ENCODE data around the gene CHID1. TPM values are rescaled to one million over a fixed set of nuclear protein-coding genes. Genes with fewer than 3 reads are reported as not detected.

CHID1 gene
- total and polyA plus RNA-seq, 7 experiments from 2014 or later: 30.8 to 61.0 (median 55.3) TPM

DNA sequence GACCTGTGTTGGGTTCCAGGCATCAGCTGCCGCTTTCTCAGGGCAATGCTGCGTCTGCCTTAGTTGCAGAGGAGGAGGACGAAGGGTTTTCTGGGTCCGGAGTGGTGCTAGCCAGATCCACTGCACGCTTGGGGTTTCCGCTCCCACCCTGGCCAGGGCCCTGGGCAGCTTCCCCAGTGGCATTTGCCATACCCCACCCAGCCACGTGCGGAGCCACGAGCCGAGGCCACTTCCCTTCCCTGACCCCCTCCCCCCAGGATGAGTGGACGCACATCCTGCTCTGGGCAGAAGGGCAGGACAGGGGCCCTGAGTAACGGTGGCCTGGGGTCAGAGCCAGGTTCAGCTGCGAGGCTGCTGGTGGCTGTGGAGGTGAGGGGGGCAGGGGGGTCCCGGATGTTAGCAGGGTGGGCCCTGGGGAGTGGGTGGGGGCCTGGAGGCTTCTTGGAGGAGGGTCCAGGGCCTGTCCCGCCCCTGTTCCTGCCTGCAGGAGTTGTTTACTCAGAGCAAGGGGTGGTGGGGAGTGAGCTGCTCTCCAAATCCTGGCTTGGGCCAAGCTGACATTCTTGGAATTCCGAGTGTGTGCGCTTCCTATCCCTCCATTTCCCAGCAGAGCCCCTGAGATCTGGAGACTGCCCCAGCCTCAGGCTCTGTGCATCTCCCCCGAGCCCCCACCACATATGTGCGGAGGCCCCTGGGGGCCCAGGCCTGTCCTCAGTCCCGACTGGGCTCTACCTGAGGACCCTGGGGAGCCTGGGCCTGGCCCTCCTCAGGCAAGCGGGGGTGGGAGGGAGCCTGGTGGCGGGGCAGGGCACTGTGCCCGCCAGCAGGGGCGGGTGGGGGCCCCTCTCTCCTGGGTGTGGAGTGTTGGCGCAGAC is 66.6 kb downstream of the CHID1 start:
- Mint-ChIP-seq H3K4me3 (peak overlapping the region; percentile 69 to 89 (median 78)), H3K27me3 (peaks cover 0 to 8% (median 0%) of the 10 kb centered on the region in 5 donors), H3K9me3 (no peaks in the 10 kb centered on the region), H3K27ac (peak overlapping the region in 5 of 9 donors; percentile 28 to 70 (median 46)), H3K36me3 (no peaks in the 10 kb centered on the region), H3K4me1 (peaks cover 5 to 36% (median 22%) of the 10 kb centered on the region in 7 donors)
- H3K4me3 ChIP-seq (ENCODE audit: low read length): no peak overlapping the region
- ATAC-seq (peak; percentile 16), DNase-seq (no peak)
- intact Hi-C loops (cut with micrococcal nuclease): loop anchor here (2.0 to 10.0 kb wide), 3 partner anchors 17 to 541 kb away; partner anchors contain the start of genes AP2A2 (in 1 of the 2), BRSK2 (in 1 of the 2) and CRACR2B (in 1 of the 2)
- peaks cover 0 to 6% of the 10 kb centered on the region in 2 donors for H3K27me3 ChIP-seq (ENCODE audit: control insufficient read depth in 2 of 2, insufficient read depth in 2 of 2, low read length in 2 of 2)
- CTCF ChIA-PET: interaction anchor here (0.6 to 1.2 kb wide), 2 partner anchors 123 to 207 kb away, joined by 3 read pairs; no protein-coding TSS in a partner anchor
- H3K9me3 ChIP-seq (ENCODE audit: control insufficient read depth in 2 of 3, low read length in 3 of 3): no peaks in the 10 kb centered on the region
- peaks cover 24 to 26% of the 10 kb centered on the region in 2 donors for H3K4me1 ChIP-seq (ENCODE audit: control insufficient read depth in 2 of 2, insufficient read depth in 2 of 2, low read length in 2 of 2)
- POLR2A ChIA-PET: interaction anchor here (1.1 to 5.2 kb wide), 6 partner anchors 11 to 67 kb away, joined by 3 to 36 read pairs (median 10); partner anchors contain the start of genes CD151, CRACR2B, PNPLA2 and RPLP2
- no peak overlapping the region for H3K27ac ChIP-seq (ENCODE audit: low read depth, low read length)
- H3K36me3 ChIP-seq (ENCODE audit: control insufficient read depth in 2 of 3, insufficient read depth in 3 of 3, low read length in 3 of 3): peaks cover 0 to 17% (median 0%) of the 10 kb centered on the region in 3 experiments

DNA sequence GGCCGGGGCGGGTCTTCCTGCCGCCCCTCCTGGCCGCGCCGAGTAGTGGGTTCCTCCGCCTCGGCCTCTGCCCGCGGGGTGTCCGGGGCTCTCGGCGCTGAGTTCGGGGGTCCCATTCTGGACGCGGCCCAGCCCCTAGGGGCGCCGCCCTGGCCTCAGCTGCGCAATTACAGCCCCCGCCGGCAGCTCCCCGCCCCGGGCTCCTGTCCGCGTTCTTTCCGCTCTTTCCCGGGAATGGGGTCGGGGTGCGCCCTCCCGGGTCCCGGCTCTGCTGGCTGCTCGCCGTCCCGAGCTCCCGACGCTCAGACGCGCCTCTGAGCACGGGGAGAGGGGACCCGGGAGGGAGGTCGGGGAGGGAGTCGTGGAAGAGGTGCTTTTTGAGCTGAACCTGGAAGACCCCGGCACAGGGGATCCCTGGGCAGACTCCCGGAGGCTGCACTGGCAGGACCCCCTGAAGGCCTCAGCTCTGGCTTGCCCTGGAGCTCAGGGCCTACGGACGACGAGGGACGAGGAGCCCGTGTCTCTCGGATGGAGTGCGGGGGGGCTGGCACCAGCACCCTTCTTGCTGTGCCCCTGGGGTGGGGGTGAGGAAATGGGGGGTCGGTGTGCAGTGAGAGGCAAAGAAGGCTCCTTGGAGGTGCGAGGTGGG is 67.4 kb downstream of the CHID1 start:
- H3K4me3 Mint-ChIP-seq: peak overlapping the region; percentile 69 to 89 (median 78)
- H3K27me3 Mint-ChIP-seq: peaks cover 0 to 2% (median 0%) of the 10 kb centered on the region in 5 donors
- no peak for DNase-seq
- H3K4me3 ChIP-seq (ENCODE audit: low read length): peak overlapping the region; percentile 83
- no peaks in the 10 kb centered on the region for H3K9me3 Mint-ChIP-seq
- H3K36me3 ChIP-seq (ENCODE audit: control insufficient read depth in 2 of 3, insufficient read depth in 3 of 3, low read length in 3 of 3): peaks cover 0 to 25% (median 0%) of the 10 kb centered on the region in 3 experiments
- CTCF ChIA-PET: no interaction called here
- POLR2A ChIA-PET: interaction anchor here (0.6 to 5.2 kb wide), 8 partner anchors 10 to 144 kb away, joined by 3 to 36 read pairs (median 8); partner anchors contain the start of genes CD151, CRACR2B, PIDD1 and PNPLA2
- peak overlapping the region; percentile 89 for H3K27ac ChIP-seq (ENCODE audit: low read depth, low read length)
- peaks cover 5 to 36% (median 18%) of the 10 kb centered on the region in 7 donors for H3K4me1 Mint-ChIP-seq
- intact Hi-C loops (cut with micrococcal nuclease): loop anchor here (2.0 to 10.0 kb wide), 3 partner anchors 16 to 542 kb away; partner anchors contain the start of genes AP2A2 (in 1 of the 2), BRSK2 (in 1 of the 2) and CRACR2B (in 1 of the 2)
- no peaks in the 10 kb centered on the region for H3K9me3 ChIP-seq (ENCODE audit: control insufficient read depth in 2 of 3, low read length in 3 of 3)
- peaks cover 0 to 4% (median 0%) of the 10 kb centered on the region in 5 donors for H3K36me3 Mint-ChIP-seq
- peaks cover 16 to 21% of the 10 kb centered on the region in 2 donors for H3K4me1 ChIP-seq (ENCODE audit: control insufficient read depth in 2 of 2, insufficient read depth in 2 of 2, low read length in 2 of 2)
- ATAC-seq: no peak
- peak overlapping the region in 4 of 9 donors; percentile 28 to 70 (median 54) for H3K27ac Mint-ChIP-seq
- H3K27me3 ChIP-seq (ENCODE audit: control insufficient read depth in 2 of 2, insufficient read depth in 2 of 2, low read length in 2 of 2): no peaks in the 10 kb centered on the region

DNA sequence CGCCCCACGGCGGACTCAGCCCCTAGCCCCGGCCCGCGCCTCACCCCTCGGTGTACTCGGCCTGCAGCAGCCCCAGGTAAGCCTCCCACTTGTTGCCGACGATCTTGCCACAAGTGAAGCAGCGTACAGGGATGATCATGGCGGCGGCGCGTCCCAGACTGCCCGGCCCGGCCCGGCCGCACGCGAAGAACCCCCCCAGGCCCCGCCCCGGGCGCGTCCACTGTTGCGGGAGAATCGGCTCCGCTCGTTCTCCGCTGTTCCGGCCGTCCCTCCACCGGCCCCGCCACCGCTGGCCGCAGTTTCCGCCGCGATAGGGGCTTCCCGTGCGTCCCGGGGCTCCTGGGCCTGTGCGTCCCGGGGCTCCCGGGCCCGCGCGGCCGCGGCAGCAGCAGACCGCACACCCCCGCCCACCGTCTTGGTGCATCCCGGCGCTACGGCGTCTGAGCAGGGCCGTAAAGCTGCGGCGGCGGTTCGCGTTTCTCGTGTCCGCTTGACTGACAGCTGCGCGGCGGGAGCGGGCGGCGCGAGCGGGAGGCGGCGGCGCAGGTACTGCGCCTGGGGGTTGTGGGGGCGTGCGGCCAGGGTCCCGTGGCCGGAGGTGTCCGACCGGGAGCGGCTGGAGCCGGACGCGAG is 68.1 kb downstream of the CHID1 start, which contains the start of the genes POLR2L and TSPAN4:
POLR2L (minus strand) TSS at position 160 of the 633 bp plus-strand sequence; CDS start at position 139, 21 bp downstream.
TSPAN4 (plus strand) TSS at position 483 of the 633 bp plus-strand sequence. CDS start 7,453 bp downstream, outside the sequence.
- Histone ChIP-seq H3K4me3 (ENCODE audit: low read length) (peak within 1 kb of the TSS; percentile 83), H3K27ac (ENCODE audit: low read depth, low read length) (peak within 1 kb of the TSS; percentile 89), H3K27me3 (ENCODE audit: control insufficient read depth in 2 of 2, insufficient read depth in 2 of 2, low read length in 2 of 2) (no peaks in the 10 kb centered on the region), H3K36me3 (ENCODE audit: control insufficient read depth in 2 of 3, insufficient read depth in 3 of 3, low read length in 3 of 3) (peaks cover 0 to 31% (median 0%) of the 10 kb centered on the region in 3 experiments), H3K9me3 (ENCODE audit: control insufficient read depth in 2 of 3, low read length in 3 of 3) (no peaks in the 10 kb centered on the region), H3K4me1 (ENCODE audit: control insufficient read depth in 2 of 2, insufficient read depth in 2 of 2, low read length in 2 of 2) (peaks cover 16 to 21% of the 10 kb centered on the region in 2 donors)
- Mint-ChIP-seq H3K36me3 (peaks cover 0 to 4% (median 0%) of the 10 kb centered on the region in 5 donors), H3K27ac (peak within 1 kb of the TSS; percentile 28 to 89 (median 70)), H3K4me3 (peak within 1 kb of the TSS; percentile 74 to 89 (median 86)), H3K4me1 (peaks cover 5 to 36% (median 18%) of the 10 kb centered on the region in 7 donors), H3K27me3 (peaks cover 0 to 2% (median 0%) of the 10 kb centered on the region in 5 donors), H3K9me3 (no peaks in the 10 kb centered on the region)
- CTCF ChIA-PET: no interaction called here
- intact Hi-C loops (cut with micrococcal nuclease): loop anchor here (1.0 to 10.0 kb wide), 8 partner anchors 10 to 542 kb away; partner anchors contain the start of genes AP2A2 (in 2 of the 2), BRSK2 (in 1 of the 2), CD151 (in 1 of the 2) and CRACR2B (in 1 of the 2)
- peak; percentile 86 for ATAC-seq
- peak; percentile 76 to 97 (median 81) for DNase-seq
- POLR2A ChIA-PET: interaction anchor here (0.6 to 5.2 kb wide), 8 partner anchors 9 to 145 kb away, joined by 3 to 36 read pairs (median 8); partner anchors contain the start of genes CD151, CRACR2B, PIDD1 and PNPLA2

DNA sequence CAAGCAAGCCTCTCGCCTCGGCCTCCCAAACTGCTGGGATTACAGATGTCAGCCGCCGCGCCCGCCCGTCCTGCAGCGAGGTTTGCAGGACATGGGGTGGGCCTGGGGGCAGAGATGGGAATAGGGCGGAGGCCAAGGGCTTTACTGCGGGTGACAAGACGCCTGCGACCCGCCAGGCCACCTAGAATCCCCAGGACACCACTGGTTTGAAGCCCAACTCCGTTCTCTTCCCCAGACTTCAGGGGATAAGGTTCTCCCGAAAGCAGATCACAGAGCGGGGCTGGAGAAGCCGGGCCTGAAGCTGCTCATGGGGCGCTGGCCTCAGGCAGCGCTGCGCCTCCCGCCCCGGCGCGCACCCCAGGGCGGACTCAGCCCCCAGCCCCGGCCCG is 68.6 kb downstream of the CHID1 start:
- intact Hi-C loops (cut with micrococcal nuclease): loop anchor here (1.0 to 10.0 kb wide), 8 partner anchors 10 to 543 kb away; partner anchors contain the start of genes AP2A2 (in 2 of the 2), BRSK2 (in 1 of the 2), CD151 (in 1 of the 2) and CRACR2B (in 1 of the 2)
- CTCF ChIA-PET: no interaction called here
- H3K9me3 ChIP-seq (ENCODE audit: control insufficient read depth in 2 of 3, low read length in 3 of 3): no peaks in the 10 kb centered on the region
- peaks cover 0 to 36% (median 0%) of the 10 kb centered on the region in 3 experiments for H3K36me3 ChIP-seq (ENCODE audit: control insufficient read depth in 2 of 3, insufficient read depth in 3 of 3, low read length in 3 of 3)
- peaks cover 16 to 21% of the 10 kb centered on the region in 2 donors for H3K4me1 ChIP-seq (ENCODE audit: control insufficient read depth in 2 of 2, insufficient read depth in 2 of 2, low read length in 2 of 2)
- H3K4me3 ChIP-seq (ENCODE audit: low read length): peak overlapping the region; percentile 83
- Mint-ChIP-seq H3K4me1 (peaks cover 5 to 36% (median 19%) of the 10 kb centered on the region in 7 donors), H3K9me3 (no peaks in the 10 kb centered on the region), H3K4me3 (peak overlapping the region; percentile 74 to 88 (median 86)), H3K36me3 (peaks cover 0 to 4% (median 0%) of the 10 kb centered on the region in 5 donors), H3K27ac (peak overlapping the region; percentile 28 to 89 (median 63)), H3K27me3 (peaks cover 0 to 2% (median 0%) of the 10 kb centered on the region in 5 donors)
- ATAC-seq (peak; percentile 35), DNase-seq (no peak)
- H3K27me3 ChIP-seq (ENCODE audit: control insufficient read depth in 2 of 2, insufficient read depth in 2 of 2, low read length in 2 of 2): no peaks in the 10 kb centered on the region
- peak overlapping the region; percentile 89 for H3K27ac ChIP-seq (ENCODE audit: low read depth, low read length)
- POLR2A ChIA-PET: interaction anchor here (1.5 to 5.2 kb wide), 4 partner anchors 9 to 38 kb away, joined by 6 to 36 read pairs (median 22); partner anchors contain the start of genes CD151, CRACR2B, PIDD1 and PNPLA2

DNA sequence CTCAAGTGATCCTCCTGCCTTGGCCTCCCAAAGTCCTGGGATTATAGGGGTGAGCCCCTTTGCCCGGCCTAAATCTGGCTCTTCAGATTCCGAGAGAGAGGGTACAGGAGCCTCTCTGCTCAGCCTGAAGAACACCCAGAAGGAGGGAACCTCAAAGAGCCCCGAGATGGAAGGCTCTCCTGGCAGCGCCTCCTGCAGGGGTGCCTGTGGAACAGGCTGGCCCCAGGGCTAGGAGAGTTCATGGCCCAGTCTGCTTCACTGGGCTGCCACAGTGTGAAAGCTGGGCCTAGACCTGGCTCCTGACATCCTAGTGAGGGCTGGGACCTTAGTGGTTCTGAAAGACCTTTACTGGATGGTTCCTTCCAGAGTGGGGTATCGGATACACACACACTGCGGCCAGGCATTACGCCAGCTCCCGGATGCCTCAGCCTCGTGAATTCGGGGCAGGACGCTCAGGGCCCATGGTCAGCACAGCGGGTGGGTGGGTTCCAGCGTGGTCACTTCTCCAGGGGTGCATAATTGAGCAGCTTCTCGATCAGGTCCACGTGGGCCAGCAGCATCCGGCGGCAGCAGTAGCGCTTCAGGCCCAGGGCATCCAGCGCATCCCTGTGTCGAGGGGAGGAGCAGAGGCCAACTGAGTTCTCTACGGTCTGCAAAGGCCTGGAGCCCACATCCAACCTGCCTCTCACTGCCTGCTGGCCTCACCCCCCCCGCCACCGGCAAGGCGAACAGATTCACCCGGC is 70.6 kb downstream of the CHID1 start:
- Histone ChIP-seq H3K9me3 (ENCODE audit: control insufficient read depth in 2 of 3, low read length in 3 of 3) (no peaks in the 10 kb centered on the region), H3K27ac (ENCODE audit: low read depth, low read length) (no peak overlapping the region), H3K27me3 (ENCODE audit: control insufficient read depth in 2 of 2, insufficient read depth in 2 of 2, low read length in 2 of 2) (no peaks in the 10 kb centered on the region), H3K4me1 (ENCODE audit: control insufficient read depth in 2 of 2, insufficient read depth in 2 of 2, low read length in 2 of 2) (peaks cover 16 to 21% of the 10 kb centered on the region in 2 donors), H3K36me3 (ENCODE audit: control insufficient read depth in 2 of 3, insufficient read depth in 3 of 3, low read length in 3 of 3) (peaks cover 0 to 38% (median 0%) of the 10 kb centered on the region in 3 experiments), H3K4me3 (ENCODE audit: low read length) (no peak overlapping the region)
- peak overlapping the region in 4 of 9 donors; percentile 33 to 79 (median 54) for H3K27ac Mint-ChIP-seq
- H3K9me3 Mint-ChIP-seq: no peaks in the 10 kb centered on the region
- ChIA-PET CTCF (interaction anchor here (1.2 kb wide), 1 partner anchor 22 kb away, joined by 3 read pairs; the partner anchor contains the start of gene PNPLA2), POLR2A (interaction anchor here (0.7 to 5.2 kb wide), 5 partner anchors 12 to 633 kb away, joined by 3 to 36 read pairs (median 3); partner anchors contain the start of genes BET1L, CRACR2B, PNPLA2 and RIC8A)
- H3K27me3 Mint-ChIP-seq: peaks cover 0 to 2% (median 0%) of the 10 kb centered on the region in 5 donors
- peaks cover 5 to 34% (median 19%) of the 10 kb centered on the region in 7 donors for H3K4me1 Mint-ChIP-seq
- H3K36me3 Mint-ChIP-seq: peaks cover 0 to 4% (median 0%) of the 10 kb centered on the region in 5 donors
- DNase-seq: no peak
- peak overlapping the region in 9 of 10 donors; percentile 56 to 88 (median 84) for H3K4me3 Mint-ChIP-seq
- ATAC-seq: no peak
- intact Hi-C loops (cut with micrococcal nuclease): loop anchor here in 1 of 2 donors (10.0 kb wide), 1 partner anchor 545 kb away; the partner anchor contains the start of gene BRSK2

Data from naive thymus-derived CD4-positive, alpha-beta T cell (primary cell).